Stimulated activated naive CD4-positive, alpha-beta T cell treated with Interleukin-2 at 50 U/mL for 16 hours (primary cell): Measurements from ENCODE around the gene DDX47.
A peak's percentile ranks its signal among the peaks of the same experiment; 100 is the strongest.

ENCODE experiments used
- DNase-seq: peaks from one replicate; lab custom pipeline; 2025; lab: John Stamatoyannopoulos, UW

Gene DDX47

DNA sequence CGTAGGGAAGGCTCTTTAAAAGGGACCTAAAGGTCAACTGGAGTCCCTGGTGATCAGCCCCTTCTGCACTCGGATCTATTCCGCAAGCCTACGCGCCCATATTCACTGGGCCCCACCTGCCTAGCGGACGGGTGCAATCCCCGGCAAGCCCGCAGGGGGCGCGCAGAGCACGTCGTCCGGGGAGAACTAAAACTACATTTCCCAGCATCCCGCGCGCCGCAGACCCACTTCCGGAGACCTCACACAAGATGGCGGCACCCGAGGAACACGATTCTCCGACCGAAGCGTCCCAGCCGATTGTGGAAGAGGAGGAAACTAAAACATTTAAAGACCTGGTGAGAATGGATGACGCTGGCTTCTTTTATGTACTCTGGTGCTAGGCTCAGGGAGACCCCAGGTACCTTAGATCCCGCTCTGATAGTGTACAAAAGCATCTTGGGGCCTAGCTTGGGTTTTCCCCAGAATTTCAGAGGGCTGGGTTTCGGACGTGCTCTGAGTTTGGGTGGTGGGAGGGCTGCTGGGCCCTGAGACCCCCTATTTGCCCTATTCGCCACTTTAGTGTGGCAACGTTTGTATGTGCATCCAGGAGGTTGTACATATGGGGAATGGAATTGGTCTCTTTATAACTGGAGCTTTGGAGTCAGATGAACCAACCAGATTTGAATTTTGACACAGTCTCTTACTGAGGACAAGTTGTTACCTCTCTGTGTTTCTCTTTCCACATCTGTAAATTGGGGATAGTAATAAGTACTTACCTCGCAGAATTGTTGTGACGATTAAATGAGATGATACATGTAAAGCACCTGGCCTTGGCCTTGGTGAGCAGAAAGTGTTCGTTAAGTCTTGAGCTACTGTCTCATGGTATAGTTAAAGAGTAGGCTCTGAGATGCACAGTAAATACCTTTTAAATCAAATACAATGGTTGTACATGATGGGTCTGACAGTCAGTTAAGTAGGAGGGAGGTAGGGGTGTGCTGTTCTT is at the start of gene DDX47:
DDX47 (plus strand) TSS at position 227 of the 982 bp plus-strand sequence; CDS start at position 249, 22 bp downstream.
- peak; percentile 95 for DNase-seq

GRCh38 chr12:12764824-12765223 is 48.3 kb upstream of the DDX47 start:
- DNase-seq: no peak

- no peak for DNase-seq
Measured at GRCh38 chr12:12770262-12770661, 42.9 kb upstream of the DDX47 start.

DNA sequence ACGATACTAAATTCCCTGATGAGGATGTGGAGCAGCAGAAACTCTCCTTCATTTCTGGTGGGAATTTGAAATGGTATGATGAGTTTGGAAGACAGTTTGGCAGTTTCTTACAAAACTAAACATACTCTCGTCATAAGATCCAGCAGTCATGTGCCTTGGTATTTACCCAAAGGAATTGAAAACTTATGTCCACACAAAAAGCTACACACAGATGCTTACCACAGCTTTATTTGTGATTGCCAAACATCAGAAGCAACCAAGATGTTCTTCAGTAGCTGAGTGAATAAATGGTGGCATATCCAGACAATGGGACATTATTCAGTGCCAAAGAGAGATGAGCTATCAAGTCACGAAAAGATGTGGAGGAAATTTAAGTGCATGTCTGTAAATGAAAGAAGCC is 38.4 kb upstream of the DDX47 start:
- DNase-seq: no peak

DNA sequence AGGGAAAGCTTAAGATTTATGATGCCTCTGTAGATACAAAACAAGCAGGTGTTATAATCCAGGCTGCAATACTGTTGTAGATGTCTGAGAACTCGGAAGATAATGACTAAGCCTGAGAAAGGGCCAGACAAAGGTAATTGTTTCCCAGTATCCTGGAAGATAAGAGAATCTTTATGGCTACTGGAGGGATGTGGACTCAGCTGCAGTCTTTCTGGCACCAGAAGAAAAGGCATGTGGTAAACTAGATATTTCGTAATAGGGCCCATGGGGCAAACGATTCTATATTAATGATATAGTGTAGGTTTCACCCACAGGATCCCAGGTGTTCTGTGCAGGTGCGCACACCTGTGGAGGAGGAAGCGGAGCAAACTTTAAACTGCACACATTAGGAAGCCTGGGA is 36.9 kb upstream of the DDX47 start:
- no peak for DNase-seq

DNA sequence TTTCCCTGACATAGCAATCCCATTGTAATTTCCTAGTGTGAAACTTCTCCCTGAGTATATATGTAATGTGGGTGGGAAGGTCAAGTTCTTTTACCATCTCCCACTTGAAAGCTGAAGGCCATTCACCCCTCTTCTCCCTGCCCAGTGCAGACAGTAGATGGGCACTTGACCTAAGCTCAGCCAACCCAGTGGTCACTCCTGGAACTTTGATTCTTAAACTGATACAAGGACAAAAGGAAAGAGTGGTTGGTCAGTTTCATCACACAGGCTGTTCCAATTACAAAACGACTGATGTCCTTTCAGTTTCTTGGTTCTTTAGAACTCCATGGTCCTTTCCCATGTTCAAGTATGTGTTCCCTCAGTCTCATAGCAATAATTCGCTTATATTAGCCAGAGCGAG is 36.1 kb upstream of the DDX47 start:
- no peak for DNase-seq

DNA sequence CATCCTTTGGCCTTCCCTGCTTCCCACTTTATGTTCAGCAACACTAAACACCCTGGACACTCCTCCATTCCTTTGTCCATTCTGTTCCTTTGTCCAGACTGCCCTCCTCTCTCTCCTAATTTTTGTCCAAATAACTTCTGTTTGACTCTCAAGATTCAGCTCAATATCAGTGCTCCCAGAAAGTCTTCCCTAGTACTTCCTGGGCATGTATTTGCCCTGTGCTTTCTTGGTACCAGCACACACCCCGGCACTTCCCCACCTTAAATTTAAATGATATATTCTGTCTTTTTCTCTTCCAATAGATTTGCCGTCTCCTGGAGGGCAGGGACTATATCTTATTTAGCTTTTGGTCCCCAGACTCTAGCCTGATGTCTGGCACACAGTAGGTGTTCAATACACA is 34.1 kb upstream of the DDX47 start:
- DNase-seq: no peak

- DNase-seq: no peak
Measured at GRCh38 chr12:12779529-12779928, 33.6 kb upstream of the DDX47 start.

DNA sequence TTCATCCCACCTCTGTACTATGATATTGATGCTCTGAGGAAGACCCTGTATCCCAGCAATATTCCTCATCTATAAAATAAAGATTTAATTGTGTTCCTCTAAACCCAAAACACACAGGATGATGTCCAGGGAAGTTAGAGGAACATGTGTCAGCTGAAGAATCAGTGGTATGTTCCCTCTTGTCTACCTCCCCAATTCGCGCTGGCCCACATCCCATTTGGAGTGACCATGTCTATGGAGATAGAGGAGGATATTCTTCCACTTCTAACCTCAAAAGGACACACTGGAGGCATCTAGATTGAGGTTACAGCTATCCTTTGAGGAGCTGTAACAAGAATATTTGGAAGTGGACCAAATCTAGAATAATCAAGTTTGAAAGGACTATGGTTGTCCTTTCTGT is 29.0 kb upstream of the DDX47 start:
- no peak for DNase-seq

DNA sequence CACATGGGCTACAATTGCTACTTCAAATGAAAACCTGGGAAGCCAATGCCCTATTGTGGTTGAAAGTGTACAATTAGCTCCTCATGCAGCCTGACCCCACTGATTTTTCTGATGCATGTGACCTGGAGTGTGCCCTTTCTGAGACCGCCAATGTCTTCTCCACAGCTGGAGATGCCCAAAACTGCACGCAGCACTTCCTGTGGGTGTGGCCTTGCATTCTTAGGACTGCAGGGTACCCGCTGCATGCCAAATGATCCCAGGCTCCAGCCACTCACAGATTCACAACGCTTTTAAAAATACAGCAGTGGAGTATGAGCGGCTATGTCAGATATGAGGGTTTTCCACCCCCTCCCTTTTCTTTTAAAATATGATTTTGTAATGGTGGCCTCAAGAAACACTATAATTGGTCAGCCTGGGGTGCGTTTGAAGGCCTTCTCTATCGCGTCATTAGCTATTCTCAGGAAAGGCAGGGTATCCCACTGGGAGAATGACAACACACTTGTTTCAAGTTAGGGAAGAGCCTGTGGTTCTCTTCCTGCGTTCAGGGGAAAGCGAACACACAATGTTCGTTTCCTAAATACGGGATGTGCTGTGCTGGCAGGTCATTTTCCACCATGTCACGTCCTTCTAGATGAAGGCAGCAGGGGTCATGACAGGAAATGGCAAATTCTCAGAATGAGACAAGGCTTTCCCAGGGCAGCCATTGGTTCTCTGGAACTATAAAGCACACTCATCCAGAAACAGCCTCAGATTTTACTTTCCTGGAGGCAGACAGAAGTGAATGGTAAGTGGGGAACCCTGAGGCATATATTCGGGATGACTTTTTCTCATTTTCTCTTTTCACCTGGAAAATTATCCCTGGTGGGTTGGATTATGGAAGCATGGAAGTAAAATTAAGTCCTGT is 28.0 kb upstream of the DDX47 start, which contains the start of gene APOLD1:
APOLD1 (plus strand) TSS at position 749 of the 904 bp plus-strand sequence; CDS start at position 782, 33 bp downstream.
- DNase-seq: no peak

DNA sequence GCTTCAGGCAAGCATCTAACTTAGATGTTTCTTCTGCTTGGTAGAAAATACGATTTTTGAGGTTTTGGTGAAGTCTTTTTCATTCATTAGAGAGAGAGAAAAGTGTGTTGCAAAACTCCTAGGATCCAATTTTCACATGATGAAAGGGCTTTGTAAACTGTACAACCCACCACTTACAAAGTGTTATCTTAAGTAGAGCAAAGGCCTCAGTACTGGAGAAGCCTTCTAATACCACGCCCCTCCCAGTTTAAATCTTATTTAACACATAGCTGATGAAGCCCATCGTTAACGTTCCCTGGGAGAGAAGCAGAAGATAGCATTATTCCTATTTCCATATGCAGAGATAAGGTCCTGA is 26.8 kb upstream of the DDX47 start:
- DNase-seq: no peak

DNA sequence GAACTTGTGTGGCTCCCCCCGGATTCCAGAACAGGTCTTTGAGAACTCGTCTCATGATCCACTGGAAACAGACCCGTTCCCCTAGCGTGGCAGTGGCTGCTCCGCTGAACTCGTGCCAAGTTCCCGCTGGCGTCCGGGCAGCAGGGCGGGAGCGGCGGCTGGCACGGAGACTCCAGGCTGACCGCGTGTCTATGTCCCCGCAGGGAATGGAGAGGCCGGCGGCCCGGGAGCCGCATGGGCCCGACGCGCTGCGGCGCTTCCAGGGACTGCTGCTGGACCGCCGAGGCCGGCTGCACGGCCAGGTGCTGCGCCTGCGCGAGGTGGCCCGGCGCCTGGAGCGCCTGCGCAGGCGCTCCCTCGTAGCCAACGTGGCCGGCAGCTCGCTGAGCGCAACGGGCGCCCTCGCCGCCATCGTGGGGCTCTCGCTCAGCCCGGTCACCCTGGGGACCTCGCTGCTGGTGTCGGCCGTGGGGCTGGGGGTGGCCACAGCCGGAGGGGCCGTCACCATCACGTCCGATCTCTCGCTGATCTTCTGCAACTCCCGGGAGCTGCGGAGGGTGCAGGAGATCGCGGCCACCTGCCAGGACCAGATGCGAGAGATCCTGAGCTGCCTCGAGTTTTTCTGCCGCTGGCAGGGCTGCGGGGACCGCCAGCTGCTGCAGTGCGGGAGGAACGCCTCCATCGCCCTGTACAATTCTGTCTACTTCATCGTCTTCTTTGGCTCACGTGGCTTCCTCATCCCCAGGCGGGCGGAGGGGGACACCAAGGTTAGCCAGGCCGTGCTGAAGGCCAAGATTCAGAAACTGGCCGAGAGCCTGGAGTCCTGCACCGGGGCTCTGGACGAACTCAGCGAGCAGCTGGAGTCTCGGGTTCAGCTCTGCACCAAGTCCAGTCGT is 26.2 kb upstream of the DDX47 start:
- DNase-seq: peak; percentile 67

DNA sequence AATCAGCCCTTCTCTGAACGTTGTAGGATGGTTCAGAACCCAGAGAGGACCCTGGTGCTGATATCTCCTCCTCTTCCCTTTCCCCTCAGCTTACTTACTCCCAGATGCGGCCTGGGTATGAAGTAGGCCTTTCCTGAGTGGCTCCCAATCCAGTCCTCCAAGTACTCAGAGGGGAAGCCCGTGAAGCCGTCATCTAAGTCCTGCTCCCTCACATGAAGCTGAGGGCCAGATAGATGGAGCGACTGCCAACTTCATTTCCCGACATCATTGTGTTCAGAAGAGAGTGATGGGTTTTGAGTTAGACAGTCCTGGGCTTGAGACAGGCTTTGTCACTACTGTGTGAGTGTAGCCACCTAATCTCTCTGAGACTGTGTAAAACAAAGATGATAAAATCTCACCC is 25.0 kb upstream of the DDX47 start:
- no peak for DNase-seq

- DNase-seq: peak; percentile 36
Measured at GRCh38 chr12:12788675-12789368, 24.3 kb upstream of the DDX47 start.

DNA sequence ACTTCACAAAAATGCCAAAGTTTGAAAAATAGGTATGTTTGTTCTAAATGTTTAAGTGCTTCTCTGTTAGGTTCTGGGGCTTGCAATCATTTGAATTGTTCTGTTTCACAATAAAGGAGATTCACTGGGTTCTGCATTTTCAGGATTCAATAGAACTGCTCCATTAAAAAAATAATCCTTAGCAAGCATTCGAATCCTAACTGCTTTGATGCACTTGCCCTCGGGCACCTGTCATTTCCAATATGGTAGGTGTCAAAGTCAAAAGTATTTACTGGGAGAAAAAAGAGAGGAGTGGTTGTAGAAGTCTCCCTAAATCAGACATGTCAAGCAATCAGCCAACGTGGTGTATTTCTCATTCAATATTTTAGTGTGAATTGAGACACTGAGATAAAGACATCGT is 22.2 kb upstream of the DDX47 start:
- DNase-seq: no peak

GRCh38 chr12:12791756-12792369 is 21.3 kb upstream of the DDX47 start:
- no peak for DNase-seq

- no peak for DNase-seq
Measured at GRCh38 chr12:12792421-12792820, 20.7 kb upstream of the DDX47 start.

DNA sequence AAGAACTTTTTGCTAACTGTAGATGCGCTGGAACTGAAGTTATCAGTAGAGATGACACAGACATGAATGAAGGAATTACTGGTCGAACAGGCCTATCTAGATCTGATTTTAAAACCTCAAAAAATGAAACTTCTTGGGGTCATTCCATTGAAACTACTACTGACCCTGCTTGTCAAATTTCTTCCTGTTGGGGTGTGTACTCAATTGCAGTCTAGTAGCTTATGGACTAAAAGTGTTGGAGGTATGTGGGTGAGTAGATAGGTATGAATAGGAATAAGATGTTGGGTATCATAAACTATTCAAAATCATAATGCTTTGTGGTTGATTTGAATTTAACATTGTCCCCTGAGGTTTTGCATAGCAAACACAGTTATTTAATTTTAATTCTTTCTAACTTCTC is 18.5 kb upstream of the DDX47 start:
- DNase-seq: no peak

GRCh38 chr12:12796171-12796570 is 17.0 kb upstream of the DDX47 start:
- DNase-seq: no peak

DNA sequence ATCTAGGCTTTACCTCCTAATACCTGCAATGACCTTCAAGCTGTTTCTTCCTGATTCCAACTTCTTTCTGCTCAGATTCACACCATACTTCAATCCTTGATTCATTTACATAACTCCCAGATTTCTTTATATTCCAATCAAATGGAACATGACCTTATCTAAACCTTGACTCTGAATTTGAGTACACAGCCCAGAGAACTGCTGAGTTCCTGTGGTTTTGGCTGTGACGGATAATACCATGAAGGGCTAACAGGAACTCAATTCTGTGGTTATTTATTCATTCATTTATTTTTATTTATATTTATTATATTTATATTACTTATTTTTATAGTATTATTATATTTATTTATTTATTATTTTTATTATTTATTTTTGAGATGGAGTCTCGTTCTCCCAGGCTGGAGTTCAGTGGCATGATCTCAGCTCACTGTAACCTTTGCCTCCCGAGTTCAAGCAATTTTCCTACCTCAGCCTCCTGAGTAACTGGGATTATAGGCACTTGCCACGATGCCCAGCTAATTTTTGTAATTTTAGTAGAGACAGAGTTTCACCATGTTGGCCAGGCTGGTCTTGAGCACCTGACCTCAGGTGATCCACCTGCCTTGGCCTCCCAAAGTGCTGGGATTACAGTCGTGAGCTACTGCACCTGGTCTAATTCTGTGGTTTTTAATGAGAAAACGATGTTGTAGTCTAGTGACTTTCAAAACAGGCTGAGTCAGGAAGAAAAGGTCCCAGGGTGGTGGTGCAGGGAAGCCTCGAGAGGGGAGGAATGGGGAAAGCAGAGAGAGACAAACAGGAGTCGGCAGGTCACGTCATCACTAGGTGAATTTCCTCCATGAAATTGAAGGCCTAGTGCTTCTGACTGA is 16.0 kb upstream of the DDX47 start:
- no peak for DNase-seq
